ENCODE measurements around the gene RETNLB.

DNA sequence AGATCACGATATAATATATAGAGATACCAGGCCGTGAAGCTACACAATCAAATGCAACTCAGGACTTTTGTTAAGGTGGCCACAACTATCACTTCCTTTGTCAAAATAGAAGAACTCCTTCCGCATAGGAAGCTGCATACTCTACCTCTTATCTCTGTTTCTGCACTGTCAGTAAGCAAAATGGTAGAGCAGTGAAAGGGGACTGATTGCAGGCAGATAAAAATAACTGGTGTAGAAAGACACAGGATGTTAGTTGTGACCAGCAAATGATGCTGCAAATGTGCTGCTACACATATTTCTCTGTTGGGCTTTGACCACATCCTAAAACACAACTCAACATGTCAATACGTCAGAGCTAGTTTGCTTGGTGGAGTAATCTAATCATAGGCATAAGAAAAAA lies 49.1 kb upstream of the RETNLB start:
- TF ChIP-seq, protein P1, sequence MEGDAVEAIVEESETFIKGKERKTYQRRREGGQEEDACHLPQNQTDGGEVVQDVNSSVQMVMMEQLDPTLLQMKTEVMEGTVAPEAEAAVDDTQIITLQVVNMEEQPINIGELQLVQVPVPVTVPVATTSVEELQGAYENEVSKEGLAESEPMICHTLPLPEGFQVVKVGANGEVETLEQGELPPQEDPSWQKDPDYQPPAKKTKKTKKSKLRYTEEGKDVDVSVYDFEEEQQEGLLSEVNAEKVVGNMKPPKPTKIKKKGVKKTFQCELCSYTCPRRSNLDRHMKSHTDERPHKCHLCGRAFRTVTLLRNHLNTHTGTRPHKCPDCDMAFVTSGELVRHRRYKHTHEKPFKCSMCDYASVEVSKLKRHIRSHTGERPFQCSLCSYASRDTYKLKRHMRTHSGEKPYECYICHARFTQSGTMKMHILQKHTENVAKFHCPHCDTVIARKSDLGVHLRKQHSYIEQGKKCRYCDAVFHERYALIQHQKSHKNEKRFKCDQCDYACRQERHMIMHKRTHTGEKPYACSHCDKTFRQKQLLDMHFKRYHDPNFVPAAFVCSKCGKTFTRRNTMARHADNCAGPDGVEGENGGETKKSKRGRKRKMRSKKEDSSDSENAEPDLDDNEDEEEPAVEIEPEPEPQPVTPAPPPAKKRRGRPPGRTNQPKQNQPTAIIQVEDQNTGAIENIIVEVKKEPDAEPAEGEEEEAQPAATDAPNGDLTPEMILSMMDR (IDR thresholded peaks at IDR 0.05), result no peak
- no peak for TF ChIP-seq POLR2A (IDR thresholded peaks at IDR 0.05)

Data from lower leg skin (tissue), 3 donors.